ENCODE data around the gene OLFML1.

GRCh38 chr11:7442588-7443215, 42.6 kb upstream of the OLFML1 start:
- TF ChIP-seq CBX8 (IDR thresholded peaks at IDR 0.05), result no peak
- TF ChIP-seq CTCF (IDR thresholded peaks at IDR 0.05), result peak; percentile 73
- TF ChIP-seq PHF8 (IDR thresholded peaks at IDR 0.05; ENCODE audit: borderline replicate concordance, low read depth), result no peak
- no peak for TF ChIP-seq KDM5A (IDR thresholded peaks at IDR 0.05)
- TF ChIP-seq MYC (IDR thresholded peaks at IDR 0.05; ENCODE audit: borderline replicate concordance, low read length), result no peak
- TF ChIP-seq CHD4 (IDR thresholded peaks at IDR 0.05; ENCODE audit: borderline replicate concordance), result no peak
- no peak for TF ChIP-seq EHF (CRISPR knock-in tag; IDR thresholded peaks at IDR 0.05)
